ENCODE data around the gene ABLIM2. TPM values are rescaled to one million over a fixed set of nuclear protein-coding genes. Genes with fewer than 3 reads are reported as not detected.

Gene ABLIM2
- total and polyA plus RNA-seq, 2 of the 8 experiments (the other 6 are each of a cell fraction or from before 2014, with no cell fraction given), result 2.8 to 3.0 TPM

DNA sequence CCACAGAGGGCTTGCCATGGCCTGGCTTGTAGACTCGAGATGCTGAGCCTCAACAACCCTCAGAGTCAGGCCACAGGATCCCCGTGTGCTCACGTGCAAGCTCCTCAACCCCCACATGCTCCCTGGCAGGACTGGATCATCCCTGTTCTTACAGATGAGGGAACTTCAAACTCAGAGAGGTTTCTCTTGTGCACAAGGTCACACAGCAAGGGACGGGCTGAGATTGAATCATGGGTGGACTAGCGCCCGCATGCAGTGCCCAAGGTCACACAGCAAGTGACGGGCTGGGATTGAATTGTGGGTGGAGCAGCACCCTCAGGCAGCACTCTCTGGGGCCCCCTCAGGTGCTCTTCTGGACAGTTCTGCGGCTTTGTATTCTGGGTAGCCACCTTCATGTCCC is 158.4 kb downstream of the ABLIM2 start:
- CTCF ChIA-PET (ENCODE audit: partially characterized antibody), result interaction anchor here (1.4 to 2.3 kb wide), 3 partner anchors 12 to 238 kb away, joined by 3 to 8 read pairs (median 4); no protein-coding TSS in a partner anchor
- 88% methylated on average over 7 of the region's 8 CpGs; no CpG with 5 or more reads in 1 of the 2 experiments for WGBS, 2 experiments (ENCODE audit: extremely low coverage in 1 of 2, insufficient coverage in 1 of 2, insufficient read length in 1 of 2, insufficient replicate concordance in 2 of 2, low coverage in 1 of 2, low lambda C conversion rate in 2 of 2, missing lambda C conversion rate in 1 of 2)
- POLR2A ChIA-PET (ENCODE audit: partially characterized antibody), result no interaction called here

More for the DNA sequence above, 158.4 kb downstream of the ABLIM2 start:
- H3K18ac ChIP-seq (ENCODE audit: extremely low read depth, low read length), result no peak overlapping the region
- no peaks in the 10 kb centered on the region for H4K20me1 ChIP-seq (replicated peaks in 1 of 2; ENCODE audit: control insufficient read depth in 1 of 2, insufficient read depth in 2 of 2, low read length in 2 of 2)
- no peak overlapping the region for H4K5ac ChIP-seq (ENCODE audit: insufficient read length, low read depth, low read length)
- no peaks in the 10 kb centered on the region for H3K27me3 ChIP-seq (replicated peaks in 1 of 4; ENCODE audit: control insufficient read depth in 3 of 4, extremely low read depth in 1 of 4, insufficient read depth in 3 of 4, low read length in 3 of 4)
- no peak overlapping the region for H2BK5ac ChIP-seq (ENCODE audit: low read depth, low read length)
- H3K14ac ChIP-seq (ENCODE audit: insufficient read length), result no peak overlapping the region
- H3K79me1 ChIP-seq (ENCODE audit: low read depth, low read length), result no peaks in the 10 kb centered on the region
- H3K4me2 ChIP-seq (ENCODE audit: insufficient read depth in 1 of 2, low read depth in 2 of 2, low read length in 2 of 2), result no peak overlapping the region
- FAIRE-seq (no peak), DNase-seq (ENCODE audit: low read depth in 1 of 2, low spot score in 2 of 2) (no peak)
- no peak overlapping the region for H3K4me3 ChIP-seq (ENCODE audit: extremely low read depth in 1 of 4, insufficient read depth in 2 of 4, low read depth in 3 of 4, low read length in 4 of 4)
- H3K9me3 ChIP-seq (ENCODE audit: insufficient read depth in 2 of 2, low read depth in 1 of 2, low read length in 1 of 2), result no peaks in the 10 kb centered on the region; a peak in 1 of 4 replicates
- H3K27ac ChIP-seq (ENCODE audit: low read depth, low read length), result no peak overlapping the region
- H2BK120ac ChIP-seq (replicated peaks; ENCODE audit: low read depth, low read length), result no peak overlapping the region
- no peak overlapping the region for H3K23ac ChIP-seq (ENCODE audit: insufficient read length)
- H3K9ac ChIP-seq (replicated peaks in 1 of 4; ENCODE audit: extremely low read depth in 1 of 4, low read depth in 3 of 4, low read length in 3 of 4), result no peak overlapping the region
- TF ChIP-seq BCL11A (IDR thresholded peaks at IDR 0.05; ENCODE audit: low read depth in 2 of 2, low read length in 2 of 2) (no peak), POLR2A (IDR thresholded peaks at IDR 0.05; ENCODE audit: control extremely low read depth in 1 of 2, low read depth in 2 of 2, low read length in 2 of 2) (no peak), CBX5 (IDR thresholded peaks at IDR 0.05; ENCODE audit: low read depth, low read length) (no peak), CREB1 (IDR thresholded peaks at IDR 0.05) (no peak), SIN3A (conservative IDR thresholded peaks at IDR 0.05 in 1 of 2, IDR thresholded peaks at IDR 0.05 in 1 of 2; ENCODE audit: low read depth in 1 of 2, low read length in 2 of 2) (no peak)
- H3K4me1 ChIP-seq (replicated peaks in 1 of 4; ENCODE audit: control insufficient read depth in 3 of 4, insufficient read depth in 4 of 4, low read length in 3 of 4), result peaks cover 0 to 4% (median 0%) of the 10 kb centered on the region in 4 experiments; a peak in 1 of 7 replicates
- no peak overlapping the region for H2BK20ac ChIP-seq (ENCODE audit: low read length)
- no peak overlapping the region for H2BK12ac ChIP-seq (ENCODE audit: low read depth, low read length)
- no peak overlapping the region for H4K91ac ChIP-seq (replicated peaks; ENCODE audit: insufficient read length, low read length)
- H2BK15ac ChIP-seq (ENCODE audit: low read length), result no peak overlapping the region
- H3K23me2 ChIP-seq (ENCODE audit: low read depth, low read length), result no peaks in the 10 kb centered on the region
- no peak overlapping the region for H4K8ac ChIP-seq (ENCODE audit: extremely low read depth, insufficient read depth, low read length)
- H3K56ac ChIP-seq (replicated peaks; ENCODE audit: insufficient read length, low read depth, low read length), result no peak overlapping the region
- no peak overlapping the region for H2AK5ac ChIP-seq (ENCODE audit: low read depth, low read length)
- no peaks in the 10 kb centered on the region for H3K79me2 ChIP-seq (ENCODE audit: control insufficient read depth in 1 of 2, insufficient read depth in 2 of 2, low read length in 2 of 2)
- H3K4ac ChIP-seq (replicated peaks; ENCODE audit: insufficient read length, low read depth, low read length), result no peak overlapping the region
- H2AFZ ChIP-seq (ENCODE audit: low read length), result no peak overlapping the region
- H3K36me3 ChIP-seq (ENCODE audit: control insufficient read depth in 2 of 4, insufficient read depth in 4 of 4, low read length in 3 of 4), result no peaks in the 10 kb centered on the region

Data from H1 (cell line).